Measurements from ENCODE around the gene PRPF6.

GRCh38 chr20:63968928-63969760 lies 11.8 kb upstream of the PRPF6 start:
- TF ChIP-seq CTCF (conservative IDR thresholded peaks at IDR 0.05; ENCODE audit: low read length) (no peak), EZH2phosphoT487 (IDR thresholded peaks at IDR 0.05; ENCODE audit: borderline replicate concordance) (no peak)

Data from Loucy (cell line).